HEK293 (cell line): Measurements from ENCODE around the gene FMN1.

Source experiments
- BCL11A ChIP-seq: fragments of 450-650 bp; formaldehyde crosslinking; IDR thresholded peaks from 2 replicates; pipeline ENCODE4 v1.5.1; 2016; ENCODE audit warnings: low read depth, missing biosample characterization, missing genetic modification characterization
- GLIS2 ChIP-seq: fragments of 450-650 bp; formaldehyde crosslinking; IDR thresholded peaks from 2 replicates; pipeline ENCODE4 v1.5.1; 2016; ENCODE audit warnings: missing biosample characterization, missing genetic modification characterization
- IKZF3 ChIP-seq: fragments of 450-650 bp; IDR thresholded peaks from 2 replicates; pipeline ENCODE4 v1.5.0; 2018; ENCODE audit warnings: missing biosample characterization, mild to moderate bottlenecking, missing genetic modification characterization, moderate library complexity
- INSM2 ChIP-seq: fragments of 450-650 bp; formaldehyde crosslinking; IDR thresholded peaks from 2 replicates; pipeline ENCODE4 v1.5.1; 2016; ENCODE audit warnings: missing biosample characterization, missing genetic modification characterization
- KLF7 ChIP-seq: fragments of 450-650 bp; formaldehyde crosslinking; IDR thresholded peaks from 2 replicates; pipeline ENCODE4 v1.5.1; 2016; ENCODE audit warnings: missing biosample characterization, missing genetic modification characterization, borderline replicate concordance
- OVOL3 ChIP-seq: fragments of 450-650 bp; formaldehyde crosslinking; IDR thresholded peaks from 2 replicates; pipeline ENCODE4 v1.5.1; 2016; ENCODE audit warnings: missing biosample characterization, missing genetic modification characterization
- YY2 ChIP-seq: fragments of 450-650 bp; formaldehyde crosslinking; IDR thresholded peaks from 2 replicates; pipeline ENCODE4 v1.5.1; 2016; ENCODE audit warnings: missing biosample characterization, missing genetic modification characterization
- ZBTB17 ChIP-seq: fragments of 450-650 bp; formaldehyde crosslinking; IDR thresholded peaks from 2 replicates; pipeline ENCODE4 v1.5.1; 2016; ENCODE audit warnings: missing biosample characterization, missing genetic modification characterization
- ZNF146 ChIP-seq: fragments of 450-650 bp; formaldehyde crosslinking; IDR thresholded peaks from 2 replicates; pipeline ENCODE4 v1.5.1; 2016; ENCODE audit warnings: missing biosample characterization, missing genetic modification characterization
- ZNF16 ChIP-seq: fragments of 450-650 bp; formaldehyde crosslinking; IDR thresholded peaks from 2 replicates; pipeline ENCODE4 v1.5.1; 2016; ENCODE audit warnings: low read depth, missing biosample characterization, missing genetic modification characterization
- ZNF18 ChIP-seq: fragments of 450-650 bp; formaldehyde crosslinking; IDR thresholded peaks from 2 replicates; pipeline ENCODE4 v1.5.1; 2016; ENCODE audit warnings: missing biosample characterization, missing genetic modification characterization
- ZNF19 ChIP-seq: fragments of 450-650 bp; formaldehyde crosslinking; IDR thresholded peaks from 2 replicates; pipeline ENCODE4; 2016; ENCODE audit warnings: missing biosample characterization, missing genetic modification characterization, low read depth
- ZNF202 ChIP-seq: fragments of 450-650 bp; formaldehyde crosslinking; IDR thresholded peaks from 2 replicates; pipeline ENCODE4 v1.5.1; 2016; ENCODE audit warnings: missing biosample characterization, missing genetic modification characterization, borderline replicate concordance
- ZNF274 ChIP-seq, 2 experiments: fragments of 200-500 bp in 1 of 2; fragments of 450-650 bp in 1 of 2; sonication (Bioruptor generic) in 1 of 2; formaldehyde crosslinking in 1 of 2; IDR thresholded peaks; 2 replicates each; pipeline versions ENCODE4 v1.5.1 to v1.6.1; 2014 to 2016; ENCODE audit warnings: borderline replicate concordance in 1 of 2, inconsistent platforms in 1 of 2, low read length in 1 of 2, missing biosample characterization in 1 of 2, missing genetic modification characterization in 1 of 2
- ZNF341 ChIP-seq: fragments of 450-650 bp; formaldehyde crosslinking; IDR thresholded peaks from 2 replicates; pipeline ENCODE4; 2016; ENCODE audit warnings: low read depth, missing biosample characterization, missing genetic modification characterization
- ZNF366 ChIP-seq: fragments of 450-650 bp; formaldehyde crosslinking; conservative IDR thresholded peaks from 2 replicates; pipeline ENCODE4 v1.5.1; 2016; ENCODE audit warnings: missing biosample characterization, missing genetic modification characterization
- ZNF426 ChIP-seq: fragments of 450-650 bp; formaldehyde crosslinking; IDR thresholded peaks from 2 replicates; pipeline ENCODE4 v1.5.1; 2017; ENCODE audit warnings: missing biosample characterization, missing genetic modification characterization, mild to moderate bottlenecking, inconsistent platforms, moderate library complexity
- ZNF548 ChIP-seq: fragments of 450-650 bp; formaldehyde crosslinking; IDR thresholded peaks from 2 replicates; pipeline ENCODE4 v1.5.1; 2016; ENCODE audit warnings: missing biosample characterization, missing genetic modification characterization
- ZNF549 ChIP-seq: fragments of 450-650 bp; IDR thresholded peaks from 2 replicates; pipeline ENCODE4 v1.5.1; 2018; ENCODE audit warnings: missing biosample characterization, missing genetic modification characterization, mild to moderate bottlenecking, inconsistent platforms, moderate library complexity
- ZNF600 ChIP-seq: fragments of 450-650 bp; formaldehyde crosslinking; IDR thresholded peaks from 2 replicates; pipeline ENCODE4 v1.5.1; 2016; ENCODE audit warnings: missing biosample characterization, missing genetic modification characterization
- ZNF626 ChIP-seq: fragments of 450-650 bp; sonication (Bioruptor Pico); formaldehyde crosslinking; IDR thresholded peaks from 2 replicates; pipeline ENCODE4 v1.5.1; 2018; ENCODE audit warnings: missing biosample characterization, missing genetic modification characterization, inconsistent platforms
- ZNF658 ChIP-seq: fragments of 450-650 bp; formaldehyde crosslinking; IDR thresholded peaks from 2 replicates; pipeline ENCODE4; 2016; ENCODE audit warnings: missing biosample characterization, missing genetic modification characterization
- ZNF660 ChIP-seq: fragments of 450-650 bp; IDR thresholded peaks from 2 replicates; pipeline ENCODE4 v1.5.1; 2018; ENCODE audit warnings: missing biosample characterization, mild to moderate bottlenecking, missing genetic modification characterization
- ZNF768 ChIP-seq: fragments of 450-650 bp; formaldehyde crosslinking; IDR thresholded peaks from 2 replicates; pipeline ENCODE4 v1.5.1; 2018; ENCODE audit warnings: missing biosample characterization, mild to moderate bottlenecking, missing genetic modification characterization
- ZNF843 ChIP-seq: fragments of 450-650 bp; formaldehyde crosslinking; IDR thresholded peaks from 2 replicates; pipeline ENCODE4 v1.5.1; 2016; ENCODE audit warnings: missing biosample characterization, missing genetic modification characterization
- TF ChIP-seq, protein P1 (sequence below): fragments of 450-650 bp; formaldehyde crosslinking; optimal IDR thresholded peaks from 2 replicates; pipeline ENCODE3; 2016; ENCODE audit warnings: missing biosample characterization, mild to moderate bottlenecking, missing genetic modification characterization
- TF ChIP-seq, protein P2 (sequence below): fragments of 450-650 bp; formaldehyde crosslinking; IDR thresholded peaks from 2 replicates; pipeline ENCODE4 v1.5.1; 2016; ENCODE audit warnings: missing biosample characterization, missing genetic modification characterization
- TF ChIP-seq, protein P3 (sequence below): fragments of 450-650 bp; formaldehyde crosslinking; IDR thresholded peaks from 2 replicates; pipeline ENCODE4 v1.5.1; 2017; ENCODE audit warnings: missing biosample characterization, missing genetic modification characterization
- TF ChIP-seq, protein P4 (sequence below): fragments of 450-650 bp; formaldehyde crosslinking; IDR thresholded peaks from 2 replicates; pipeline ENCODE4 v1.5.1; 2016; ENCODE audit warnings: missing biosample characterization, missing genetic modification characterization

The FMN1 gene

GRCh38 chr15:33126559-33127290 is 67.8 kb downstream of the FMN1 start (continued):
- TF ChIP-seq INSM2 (peak; percentile 51; the same call in 1 of the 2 replicates), YY2 (no peak), ZNF600 (peak; percentile 37; the same call in 1 of the 2 replicates), ZNF18 (tag by site-specific recombination) (peak; percentile 77; the same call in 1 of the 2 replicates), ZBTB17 (tag by site-specific recombination) (peak; percentile 90), GLIS2 (tag by site-specific recombination) (no peak), ZNF548 (no peak), BCL11A (tag by site-specific recombination) (peak; percentile 68; the same call in 1 of the 2 replicates), ZNF366 (tag by site-specific recombination) (peak; percentile 72), ZNF843 (peak; percentile 88), ZNF202 (tag by site-specific recombination) (no peak), ZNF626 (tag by site-specific recombination) (0 out of 2 replicates have a peak, but pooled peaks have one; percentile 54), ZNF660 (tag by site-specific recombination) (peak; percentile 100), IKZF3 (tag by site-specific recombination) (peak; percentile 86), ZNF549 (tag by site-specific recombination) (no peak), ZNF341 (peak; percentile 98), ZNF426 (no peak), ZNF658 (no peak), ZNF274 (IDR thresholded peaks at IDR 0.05; ENCODE audit: low read length) (no peak), ZNF274 (tag by site-specific recombination; IDR thresholded peaks at IDR 0.05; ENCODE audit: borderline replicate concordance) (no peak), OVOL3 (tag by site-specific recombination) (peak; percentile 90), ZNF146 (no peak), KLF7 (tag by site-specific recombination) (no peak), ZNF19 (tag by site-specific recombination) (no peak), ZNF768 (tag by site-specific recombination) (no peak), ZNF16 (no peak)
- TF ChIP-seq, protein P1, sequence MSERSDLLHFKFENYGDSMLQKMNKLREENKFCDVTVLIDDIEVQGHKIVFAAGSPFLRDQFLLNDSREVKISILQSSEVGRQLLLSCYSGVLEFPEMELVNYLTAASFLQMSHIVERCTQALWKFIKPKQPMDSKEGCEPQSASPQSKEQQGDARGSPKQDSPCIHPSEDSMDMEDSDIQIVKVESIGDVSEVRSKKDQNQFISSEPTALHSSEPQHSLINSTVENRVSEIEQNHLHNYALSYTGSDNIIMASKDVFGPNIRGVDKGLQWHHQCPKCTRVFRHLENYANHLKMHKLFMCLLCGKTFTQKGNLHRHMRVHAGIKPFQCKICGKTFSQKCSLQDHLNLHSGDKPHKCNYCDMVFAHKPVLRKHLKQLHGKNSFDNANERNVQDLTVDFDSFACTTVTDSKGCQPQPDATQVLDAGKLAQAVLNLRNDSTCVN (tag by site-specific recombination), result no peak
- TF ChIP-seq, protein P2, sequence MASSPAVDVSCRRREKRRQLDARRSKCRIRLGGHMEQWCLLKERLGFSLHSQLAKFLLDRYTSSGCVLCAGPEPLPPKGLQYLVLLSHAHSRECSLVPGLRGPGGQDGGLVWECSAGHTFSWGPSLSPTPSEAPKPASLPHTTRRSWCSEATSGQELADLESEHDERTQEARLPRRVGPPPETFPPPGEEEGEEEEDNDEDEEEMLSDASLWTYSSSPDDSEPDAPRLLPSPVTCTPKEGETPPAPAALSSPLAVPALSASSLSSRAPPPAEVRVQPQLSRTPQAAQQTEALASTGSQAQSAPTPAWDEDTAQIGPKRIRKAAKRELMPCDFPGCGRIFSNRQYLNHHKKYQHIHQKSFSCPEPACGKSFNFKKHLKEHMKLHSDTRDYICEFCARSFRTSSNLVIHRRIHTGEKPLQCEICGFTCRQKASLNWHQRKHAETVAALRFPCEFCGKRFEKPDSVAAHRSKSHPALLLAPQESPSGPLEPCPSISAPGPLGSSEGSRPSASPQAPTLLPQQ (tag by site-specific recombination), result peak; percentile 81
- TF ChIP-seq, protein P3, sequence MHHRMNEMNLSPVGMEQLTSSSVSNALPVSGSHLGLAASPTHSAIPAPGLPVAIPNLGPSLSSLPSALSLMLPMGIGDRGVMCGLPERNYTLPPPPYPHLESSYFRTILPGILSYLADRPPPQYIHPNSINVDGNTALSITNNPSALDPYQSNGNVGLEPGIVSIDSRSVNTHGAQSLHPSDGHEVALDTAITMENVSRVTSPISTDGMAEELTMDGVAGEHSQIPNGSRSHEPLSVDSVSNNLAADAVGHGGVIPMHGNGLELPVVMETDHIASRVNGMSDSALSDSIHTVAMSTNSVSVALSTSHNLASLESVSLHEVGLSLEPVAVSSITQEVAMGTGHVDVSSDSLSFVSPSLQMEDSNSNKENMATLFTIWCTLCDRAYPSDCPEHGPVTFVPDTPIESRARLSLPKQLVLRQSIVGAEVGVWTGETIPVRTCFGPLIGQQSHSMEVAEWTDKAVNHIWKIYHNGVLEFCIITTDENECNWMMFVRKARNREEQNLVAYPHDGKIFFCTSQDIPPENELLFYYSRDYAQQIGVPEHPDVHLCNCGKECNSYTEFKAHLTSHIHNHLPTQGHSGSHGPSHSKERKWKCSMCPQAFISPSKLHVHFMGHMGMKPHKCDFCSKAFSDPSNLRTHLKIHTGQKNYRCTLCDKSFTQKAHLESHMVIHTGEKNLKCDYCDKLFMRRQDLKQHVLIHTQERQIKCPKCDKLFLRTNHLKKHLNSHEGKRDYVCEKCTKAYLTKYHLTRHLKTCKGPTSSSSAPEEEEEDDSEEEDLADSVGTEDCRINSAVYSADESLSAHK, result peak; percentile 97
- TF ChIP-seq, protein P4, sequence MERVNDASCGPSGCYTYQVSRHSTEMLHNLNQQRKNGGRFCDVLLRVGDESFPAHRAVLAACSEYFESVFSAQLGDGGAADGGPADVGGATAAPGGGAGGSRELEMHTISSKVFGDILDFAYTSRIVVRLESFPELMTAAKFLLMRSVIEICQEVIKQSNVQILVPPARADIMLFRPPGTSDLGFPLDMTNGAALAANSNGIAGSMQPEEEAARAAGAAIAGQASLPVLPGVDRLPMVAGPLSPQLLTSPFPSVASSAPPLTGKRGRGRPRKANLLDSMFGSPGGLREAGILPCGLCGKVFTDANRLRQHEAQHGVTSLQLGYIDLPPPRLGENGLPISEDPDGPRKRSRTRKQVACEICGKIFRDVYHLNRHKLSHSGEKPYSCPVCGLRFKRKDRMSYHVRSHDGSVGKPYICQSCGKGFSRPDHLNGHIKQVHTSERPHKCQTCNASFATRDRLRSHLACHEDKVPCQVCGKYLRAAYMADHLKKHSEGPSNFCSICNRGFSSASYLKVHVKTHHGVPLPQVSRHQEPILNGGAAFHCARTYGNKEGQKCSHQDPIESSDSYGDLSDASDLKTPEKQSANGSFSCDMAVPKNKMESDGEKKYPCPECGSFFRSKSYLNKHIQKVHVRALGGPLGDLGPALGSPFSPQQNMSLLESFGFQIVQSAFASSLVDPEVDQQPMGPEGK (tag by site-specific recombination), result no peak
